Fibroblast of villous mesenchyme (primary cell): Measurements from ENCODE around the gene KRT27. TPM values are rescaled to one million over a fixed set of nuclear protein-coding genes. Genes with fewer than 3 reads are reported as not detected.

Experiments used
- DNase-seq: peaks from one replicate; pipeline ENCODE4 v3.0.0-alpha.2; 2010; ENCODE audit warnings: low read depth
- H3K4me3 ChIP-seq: 2 replicates; pipeline ENCODE4 v1.5.1; 2011; ENCODE audit warnings: low read depth, mild to moderate bottlenecking, low read length
- CTCF ChIP-seq: IDR thresholded peaks from 2 replicates; pipeline ENCODE4 v1.5.1; 2012; ENCODE audit warnings: low read depth, mild to moderate bottlenecking, low read length; ENCODE audit not compliant: insufficient read depth
- total RNA-seq: library from RNA; depleted of rRNA; stranded (reverse); fragments of >200 nt; gene quantifications from 2 replicates; pipeline ENCODE4 v1.2.3, GENCODE V29; 2012

KRT27 gene
- total RNA-seq, 1 donor, result not detected

- no peak overlapping the region for H3K4me3 ChIP-seq
- no peak for TF ChIP-seq CTCF
- DNase-seq, result no peak
Observed at GRCh38 chr17:40809721-40810421, 27.5 kb upstream of the KRT27 start.

GRCh38 chr17:40806131-40806530, 23.8 kb upstream of the KRT27 start:
- no peak overlapping the region for H3K4me3 ChIP-seq
- no peak for TF ChIP-seq CTCF
- no peak for DNase-seq

GRCh38 chr17:40803617-40804082, 21.3 kb upstream of the KRT27 start:
- DNase-seq, result peak; percentile 68
- TF ChIP-seq CTCF, result peak; percentile 94
- no peak overlapping the region for H3K4me3 ChIP-seq

GRCh38 chr17:40801157-40801556, 18.8 kb upstream of the KRT27 start:
- TF ChIP-seq CTCF, result no peak
- no peak for DNase-seq
- no peak overlapping the region for H3K4me3 ChIP-seq

GRCh38 chr17:40800381-40800780, 18.0 kb upstream of the KRT27 start:
- no peak for TF ChIP-seq CTCF
- H3K4me3 ChIP-seq, result no peak overlapping the region
- DNase-seq, result no peak

- no peak for TF ChIP-seq CTCF
- no peak for DNase-seq
- no peak within 1 kb of the TSS for H3K4me3 ChIP-seq
Observed at GRCh38 chr17:40799859-40800258, 17.5 kb upstream of the KRT27 start, which contains the start of gene KRT28. TSS of gene KRT28 (minus strand) at chr17:40799959. CDS start at chr17:40799893, 66 bp downstream.

- no peak for DNase-seq
- no peak for TF ChIP-seq CTCF
- H3K4me3 ChIP-seq, result no peak overlapping the region
Observed at GRCh38 chr17:40796846-40797245, 14.5 kb upstream of the KRT27 start.
